ENCODE data around the gene FSCN2.

FSCN2 gene

DNA sequence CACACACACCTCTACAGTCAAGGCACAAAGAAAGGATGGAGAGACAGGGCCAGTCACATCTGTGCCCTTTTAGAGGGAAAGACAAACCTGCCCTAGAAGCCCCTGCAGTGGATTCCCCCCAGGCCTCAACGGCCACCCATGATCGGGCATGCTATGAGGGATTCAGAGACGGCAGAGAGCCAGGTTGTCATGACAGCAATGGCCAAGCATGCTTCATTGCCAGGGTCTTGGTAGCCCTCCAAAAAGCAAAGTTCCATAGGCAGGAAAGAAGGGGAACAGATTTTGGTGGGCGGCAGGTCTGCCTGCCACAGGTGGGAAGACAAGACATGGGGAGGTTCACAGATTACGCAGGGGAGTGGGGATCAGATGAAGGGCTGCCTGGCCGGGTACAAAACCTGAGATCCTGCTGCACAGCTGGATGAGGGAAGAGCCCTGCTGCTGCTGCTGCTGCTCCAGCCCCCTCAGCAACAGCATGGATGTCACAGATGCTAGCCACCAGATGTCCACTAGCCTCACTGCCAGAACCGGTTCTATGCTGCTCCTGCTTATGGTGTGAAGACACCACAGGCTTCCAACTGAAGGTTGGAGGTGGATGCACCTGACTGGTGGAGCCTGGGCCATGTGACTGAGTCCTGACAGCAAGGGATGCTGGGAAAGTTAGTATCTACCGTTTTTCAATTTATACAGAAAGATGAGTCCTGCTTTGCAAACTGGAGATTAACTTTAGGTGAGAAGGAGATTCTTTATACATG lies 33.4 kb upstream of the FSCN2 start:
- H4K20me1 ChIP-seq (ENCODE audit: insufficient read depth, low read length): no peaks in the 10 kb centered on the region
- H3K9ac ChIP-seq (ENCODE audit: low read length): no peak overlapping the region
- H3K36me3 ChIP-seq (ENCODE audit: insufficient read depth, low read length): no peaks in the 10 kb centered on the region
- H3K9me2 ChIP-seq (ENCODE audit: low read depth, low read length): no peaks in the 10 kb centered on the region
- peaks cover 9% of the 10 kb centered on the region for H3K27me3 ChIP-seq (ENCODE audit: insufficient read depth, low read length)
- H3K9me3 ChIP-seq (ENCODE audit: low read length): no peaks in the 10 kb centered on the region
- no peaks in the 10 kb centered on the region for H3F3A ChIP-seq (ENCODE audit: insufficient read depth, low read length)
- H3K79me2 ChIP-seq (ENCODE audit: insufficient read depth, low read length): no peaks in the 10 kb centered on the region
- H3K4me3 ChIP-seq (ENCODE audit: low read depth, low read length, poor library complexity, severe bottlenecking): no peak overlapping the region
- H3K27ac ChIP-seq (ENCODE audit: low read depth, low read length, poor library complexity, severe bottlenecking): no peak overlapping the region
- no peak for TF ChIP-seq EZH2 (IDR thresholded peaks at IDR 0.05; ENCODE audit: borderline replicate concordance, low read length)
- TF ChIP-seq, protein P1, sequence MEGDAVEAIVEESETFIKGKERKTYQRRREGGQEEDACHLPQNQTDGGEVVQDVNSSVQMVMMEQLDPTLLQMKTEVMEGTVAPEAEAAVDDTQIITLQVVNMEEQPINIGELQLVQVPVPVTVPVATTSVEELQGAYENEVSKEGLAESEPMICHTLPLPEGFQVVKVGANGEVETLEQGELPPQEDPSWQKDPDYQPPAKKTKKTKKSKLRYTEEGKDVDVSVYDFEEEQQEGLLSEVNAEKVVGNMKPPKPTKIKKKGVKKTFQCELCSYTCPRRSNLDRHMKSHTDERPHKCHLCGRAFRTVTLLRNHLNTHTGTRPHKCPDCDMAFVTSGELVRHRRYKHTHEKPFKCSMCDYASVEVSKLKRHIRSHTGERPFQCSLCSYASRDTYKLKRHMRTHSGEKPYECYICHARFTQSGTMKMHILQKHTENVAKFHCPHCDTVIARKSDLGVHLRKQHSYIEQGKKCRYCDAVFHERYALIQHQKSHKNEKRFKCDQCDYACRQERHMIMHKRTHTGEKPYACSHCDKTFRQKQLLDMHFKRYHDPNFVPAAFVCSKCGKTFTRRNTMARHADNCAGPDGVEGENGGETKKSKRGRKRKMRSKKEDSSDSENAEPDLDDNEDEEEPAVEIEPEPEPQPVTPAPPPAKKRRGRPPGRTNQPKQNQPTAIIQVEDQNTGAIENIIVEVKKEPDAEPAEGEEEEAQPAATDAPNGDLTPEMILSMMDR (IDR thresholded peaks at IDR 0.05; ENCODE audit: low read length): no peak
- peaks cover 5% of the 10 kb centered on the region for H3K4me1 ChIP-seq (ENCODE audit: insufficient read depth, low read length, severe bottlenecking)
- H3K4me2 ChIP-seq (ENCODE audit: low read length): no peak overlapping the region
- H2AFZ ChIP-seq (ENCODE audit: low read length): no peak overlapping the region

DNA sequence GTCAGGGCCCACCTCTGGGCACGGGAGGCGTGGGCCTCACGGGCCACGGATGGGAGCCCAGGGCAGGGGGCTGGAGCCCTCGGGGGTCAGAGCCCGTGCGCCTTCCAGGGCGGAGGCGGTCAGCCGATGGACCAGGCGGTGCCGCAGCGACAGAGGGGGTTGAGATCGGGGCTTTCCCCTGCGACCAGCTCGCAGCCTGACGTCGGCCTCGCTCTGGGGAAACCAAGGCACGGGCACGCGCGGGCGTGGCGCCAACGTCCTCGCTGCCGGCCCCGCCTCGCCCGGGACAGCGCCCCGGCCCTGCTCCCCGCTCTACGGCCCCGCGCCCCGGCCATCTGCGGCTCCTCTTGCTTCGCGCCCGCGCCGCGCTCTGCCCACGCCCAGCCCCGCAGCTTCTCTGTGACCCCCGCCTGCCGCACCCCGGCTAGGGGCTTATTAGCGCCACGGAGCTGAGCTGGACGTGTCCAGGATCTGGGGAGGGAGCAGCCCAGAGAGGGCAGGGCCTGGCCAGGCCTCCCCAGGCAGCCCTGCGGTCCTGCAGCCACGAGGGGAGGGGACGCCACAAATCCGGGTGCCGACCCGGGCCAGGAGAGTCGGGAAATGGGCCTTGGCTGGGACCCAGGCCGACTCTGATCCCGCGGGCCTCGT lies 29.1 kb upstream of the FSCN2 start:
- H4K20me1 ChIP-seq (ENCODE audit: insufficient read depth, low read length): no peaks in the 10 kb centered on the region
- H3K9me2 ChIP-seq (ENCODE audit: low read depth, low read length): no peaks in the 10 kb centered on the region
- H3K4me3 ChIP-seq (ENCODE audit: low read depth, low read length, poor library complexity, severe bottlenecking): no peak overlapping the region
- no peaks in the 10 kb centered on the region for H3K9me3 ChIP-seq (ENCODE audit: low read length)
- H2AFZ ChIP-seq (ENCODE audit: low read length): no peak overlapping the region
- H3K79me2 ChIP-seq (ENCODE audit: insufficient read depth, low read length): no peaks in the 10 kb centered on the region
- no peak overlapping the region for H3K9ac ChIP-seq (ENCODE audit: low read length)
- H3K36me3 ChIP-seq (ENCODE audit: insufficient read depth, low read length): no peaks in the 10 kb centered on the region
- TF ChIP-seq EZH2 (IDR thresholded peaks at IDR 0.05; ENCODE audit: borderline replicate concordance, low read length): no peak
- TF ChIP-seq, protein P1 (IDR thresholded peaks at IDR 0.05; ENCODE audit: low read length): no peak
- H3K27me3 ChIP-seq (ENCODE audit: insufficient read depth, low read length): peaks cover 9% of the 10 kb centered on the region
- H3F3A ChIP-seq (ENCODE audit: insufficient read depth, low read length): no peaks in the 10 kb centered on the region
- H3K4me1 ChIP-seq (ENCODE audit: insufficient read depth, low read length, severe bottlenecking): peaks cover 5% of the 10 kb centered on the region
- no peak overlapping the region for H3K4me2 ChIP-seq (ENCODE audit: low read length)
- no peak overlapping the region for H3K27ac ChIP-seq (ENCODE audit: low read depth, low read length, poor library complexity, severe bottlenecking)

DNA sequence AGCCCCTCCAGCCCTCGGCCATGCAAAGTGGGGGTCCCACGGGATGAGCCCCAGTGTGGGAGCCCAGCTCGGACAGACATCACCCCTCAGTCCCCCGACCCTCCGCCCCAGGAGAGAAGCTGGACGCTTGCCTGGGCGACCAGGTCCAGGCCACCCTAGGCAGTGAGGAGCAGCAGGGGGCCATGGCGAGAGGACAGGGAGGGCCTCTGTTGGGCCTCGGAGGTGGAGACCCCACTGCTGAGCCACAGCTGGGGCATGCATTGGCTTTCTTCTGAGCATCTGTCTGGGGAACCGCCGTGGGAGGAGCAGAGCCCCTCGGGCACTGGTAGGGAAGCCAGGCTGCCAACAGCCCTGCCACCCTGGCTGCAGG lies 28.6 kb upstream of the FSCN2 start:
- Histone ChIP-seq H3K36me3 (ENCODE audit: insufficient read depth, low read length) (no peaks in the 10 kb centered on the region), H3K9ac (ENCODE audit: low read length) (no peak overlapping the region), H3K9me2 (ENCODE audit: low read depth, low read length) (no peaks in the 10 kb centered on the region), H3K9me3 (ENCODE audit: low read length) (no peaks in the 10 kb centered on the region), H3K27ac (ENCODE audit: low read depth, low read length, poor library complexity, severe bottlenecking) (no peak overlapping the region), H3K4me1 (ENCODE audit: insufficient read depth, low read length, severe bottlenecking) (peaks cover 5% of the 10 kb centered on the region), H3K4me2 (ENCODE audit: low read length) (no peak overlapping the region), H3K4me3 (ENCODE audit: low read depth, low read length, poor library complexity, severe bottlenecking) (no peak overlapping the region), H4K20me1 (ENCODE audit: insufficient read depth, low read length) (no peaks in the 10 kb centered on the region), H3K27me3 (ENCODE audit: insufficient read depth, low read length) (peaks cover 9% of the 10 kb centered on the region), H3K79me2 (ENCODE audit: insufficient read depth, low read length) (no peaks in the 10 kb centered on the region), H3F3A (ENCODE audit: insufficient read depth, low read length) (no peaks in the 10 kb centered on the region), H2AFZ (ENCODE audit: low read length) (no peak overlapping the region)
- TF ChIP-seq EZH2 (IDR thresholded peaks at IDR 0.05; ENCODE audit: borderline replicate concordance, low read length): no peak
- TF ChIP-seq, protein P1 (IDR thresholded peaks at IDR 0.05; ENCODE audit: low read length): no peak
